ENCODE results near the gene RAB30. TPM values are rescaled to one million over a fixed set of nuclear protein-coding genes. Genes with fewer than 3 reads are reported as not detected.

The RAB30 gene
- total RNA-seq, 2 donors from 2014 or later, result 8.4 to 15.8 TPM

GRCh38 chr11:83092488-83093384 lies 21.0 kb upstream of the RAB30 start:
- no peaks in the 10 kb centered on the region for H3K36me3 ChIP-seq (ENCODE audit: control insufficient read depth, insufficient read depth, low read length)
- WGBS, 2 experiments (ENCODE audit: insufficient coverage in 1 of 2, insufficient read length in 1 of 2), result 88% methylated on average over 2 of the region's 2 CpGs; no CpG with 5 or more reads in 1 of the 2 experiments
- no peaks in the 10 kb centered on the region for H3K27me3 ChIP-seq (ENCODE audit: control insufficient read depth, insufficient read depth, low read length, poor library complexity, severe bottlenecking)
- no peaks in the 10 kb centered on the region for H3K36me3 Mint-ChIP-seq (ENCODE audit: low read depth)
- H3K4me3 ChIP-seq (ENCODE audit: low read length), result no peak overlapping the region
- no peaks in the 10 kb centered on the region for H3K4me1 ChIP-seq (ENCODE audit: control insufficient read depth, insufficient read depth, low read length)
- H3K9me3 Mint-ChIP-seq, result no peaks in the 10 kb centered on the region
- no peak overlapping the region for H3K27ac ChIP-seq (ENCODE audit: low read depth, low read length)
- no peaks in the 10 kb centered on the region for H3K27me3 Mint-ChIP-seq (ENCODE audit: insufficient read depth)
- H3K4me3 Mint-ChIP-seq, result no peak overlapping the region
- no peak overlapping the region for H3K9ac ChIP-seq (ENCODE audit: extremely low read depth, low read length, poor library complexity, severe bottlenecking)
- H3K9me3 ChIP-seq (ENCODE audit: control insufficient read depth, low read length), result no peaks in the 10 kb centered on the region
- TF ChIP-seq CTCF (conservative IDR thresholded peaks at IDR 0.05), result no peak
- H3K4me1 Mint-ChIP-seq, result peaks cover 9% of the 10 kb centered on the region
- H3K27ac Mint-ChIP-seq, result no peak overlapping the region
- no peak for DNase-seq

GRCh38 chr11:83088965-83089364 lies 17.3 kb upstream of the RAB30 start:
- H3K36me3 Mint-ChIP-seq (ENCODE audit: low read depth), result no peaks in the 10 kb centered on the region
- TF ChIP-seq CTCF (conservative IDR thresholded peaks at IDR 0.05), result peak; percentile 42
- no peaks in the 10 kb centered on the region for H3K36me3 ChIP-seq (ENCODE audit: control insufficient read depth, insufficient read depth, low read length)
- no peak overlapping the region for H3K27ac Mint-ChIP-seq
- no peak overlapping the region for H3K27ac ChIP-seq (ENCODE audit: low read depth, low read length)
- no peaks in the 10 kb centered on the region for H3K4me1 ChIP-seq (ENCODE audit: control insufficient read depth, insufficient read depth, low read length)
- H3K9me3 Mint-ChIP-seq, result no peaks in the 10 kb centered on the region
- H3K27me3 ChIP-seq (ENCODE audit: control insufficient read depth, insufficient read depth, low read length, poor library complexity, severe bottlenecking), result no peaks in the 10 kb centered on the region
- DNase-seq, result no peak
- no peaks in the 10 kb centered on the region for H3K27me3 Mint-ChIP-seq (ENCODE audit: insufficient read depth)
- 88 to 93% methylated on average over 2 of the region's 2 CpGs for WGBS, 2 experiments (ENCODE audit: insufficient coverage in 1 of 2, insufficient read length in 1 of 2)
- no peak overlapping the region for H3K9ac ChIP-seq (ENCODE audit: extremely low read depth, low read length, poor library complexity, severe bottlenecking)
- no peak overlapping the region for H3K4me3 Mint-ChIP-seq
- H3K4me3 ChIP-seq (ENCODE audit: low read length), result no peak overlapping the region
- H3K9me3 ChIP-seq (ENCODE audit: control insufficient read depth, low read length), result no peaks in the 10 kb centered on the region
- peaks cover 10% of the 10 kb centered on the region for H3K4me1 Mint-ChIP-seq

- DNase-seq, result no peak
- peak; percentile 44 for TF ChIP-seq CTCF (conservative IDR thresholded peaks at IDR 0.05)
- Mint-ChIP-seq H3K9me3 (no peaks in the 10 kb centered on the region), H3K27me3 (ENCODE audit: insufficient read depth) (no peaks in the 10 kb centered on the region), H3K4me3 (no peak overlapping the region), H3K27ac (no peak overlapping the region), H3K36me3 (ENCODE audit: low read depth) (no peaks in the 10 kb centered on the region), H3K4me1 (peaks cover 4% of the 10 kb centered on the region)
- no peak overlapping the region for H3K27ac ChIP-seq (ENCODE audit: low read depth, low read length)
- H3K4me1 ChIP-seq (ENCODE audit: control insufficient read depth, insufficient read depth, low read length), result no peaks in the 10 kb centered on the region
- H3K4me3 ChIP-seq (ENCODE audit: low read length), result no peak overlapping the region
- 59% methylated on average over 2 of the region's 2 CpGs; no CpG with 5 or more reads in 1 of the 2 experiments for WGBS, 2 experiments (ENCODE audit: insufficient coverage in 1 of 2, insufficient read length in 1 of 2)
- peaks cover 5% of the 10 kb centered on the region for H3K36me3 ChIP-seq (ENCODE audit: control insufficient read depth, insufficient read depth, low read length)
- H3K9ac ChIP-seq (ENCODE audit: extremely low read depth, low read length, poor library complexity, severe bottlenecking), result no peak overlapping the region
- no peaks in the 10 kb centered on the region for H3K9me3 ChIP-seq (ENCODE audit: control insufficient read depth, low read length)
- no peaks in the 10 kb centered on the region for H3K27me3 ChIP-seq (ENCODE audit: control insufficient read depth, insufficient read depth, low read length, poor library complexity, severe bottlenecking)
These were observed 15.3 kb upstream of the RAB30 start for GRCh38 chr11:83087035-83087434.
